ENCODE results near the gene CMTM3.

GRCh38 chr16:66639091-66639885, 34.8 kb downstream of the CMTM3 start:
- TF ChIP-seq REST (IDR thresholded peaks at IDR 0.05) (no peak), SP1 (IDR thresholded peaks at IDR 0.05) (no peak), MAX (IDR thresholded peaks at IDR 0.05) (no peak), FOXA1 (IDR thresholded peaks at IDR 0.05) (no peak), TAF1 (conservative IDR thresholded peaks at IDR 0.05) (no peak), RXRA (IDR thresholded peaks at IDR 0.05) (no peak), RAD21 (IDR thresholded peaks at IDR 0.05) (no peak), NR2F2 (IDR thresholded peaks at IDR 0.05) (no peak), JUND (IDR thresholded peaks at IDR 0.05) (no peak), EGR1 (IDR thresholded peaks at IDR 0.05; ENCODE audit: low read depth in 2 of 2) (no peak)
- TF ChIP-seq, protein P1, sequence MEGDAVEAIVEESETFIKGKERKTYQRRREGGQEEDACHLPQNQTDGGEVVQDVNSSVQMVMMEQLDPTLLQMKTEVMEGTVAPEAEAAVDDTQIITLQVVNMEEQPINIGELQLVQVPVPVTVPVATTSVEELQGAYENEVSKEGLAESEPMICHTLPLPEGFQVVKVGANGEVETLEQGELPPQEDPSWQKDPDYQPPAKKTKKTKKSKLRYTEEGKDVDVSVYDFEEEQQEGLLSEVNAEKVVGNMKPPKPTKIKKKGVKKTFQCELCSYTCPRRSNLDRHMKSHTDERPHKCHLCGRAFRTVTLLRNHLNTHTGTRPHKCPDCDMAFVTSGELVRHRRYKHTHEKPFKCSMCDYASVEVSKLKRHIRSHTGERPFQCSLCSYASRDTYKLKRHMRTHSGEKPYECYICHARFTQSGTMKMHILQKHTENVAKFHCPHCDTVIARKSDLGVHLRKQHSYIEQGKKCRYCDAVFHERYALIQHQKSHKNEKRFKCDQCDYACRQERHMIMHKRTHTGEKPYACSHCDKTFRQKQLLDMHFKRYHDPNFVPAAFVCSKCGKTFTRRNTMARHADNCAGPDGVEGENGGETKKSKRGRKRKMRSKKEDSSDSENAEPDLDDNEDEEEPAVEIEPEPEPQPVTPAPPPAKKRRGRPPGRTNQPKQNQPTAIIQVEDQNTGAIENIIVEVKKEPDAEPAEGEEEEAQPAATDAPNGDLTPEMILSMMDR (IDR thresholded peaks at IDR 0.05; ENCODE audit: low read depth, low read length, missing input control): no peak

Data from liver (tissue), 3 donors.